Effector memory CD8-positive, alpha-beta T cell (primary cell): ENCODE data around the gene DIPK1B.

ENCODE experiments used
- ATAC-seq: fragments of 150-1000 bp; cut with Tn5 transposase; replicated peaks from 2 replicates; pipeline ENCODE4 v1.10.0; 2021; ENCODE audit warnings: mild to moderate bottlenecking, moderate library complexity
- DNase-seq, 3 experiments: peaks; one replicate each; pipeline ENCODE4 v3.0.0; 2021
- H3K27ac Mint-ChIP-seq, 2 donors: one replicate each; pipeline ENCODE4 v1.8.0; 2022; ENCODE audit warnings: mild to moderate bottlenecking in 2 of 2, mixed read lengths in 2 of 2, moderate library complexity in 2 of 2
- H3K27me3 Mint-ChIP-seq, 2 donors: one replicate each; pipeline ENCODE4 v1.8.0; 2022; ENCODE audit warnings: mixed read lengths in 2 of 2
- H3K36me3 Mint-ChIP-seq: one replicate; pipeline ENCODE4 v1.8.0; 2022; ENCODE audit warnings: mild to moderate bottlenecking, moderate library complexity, mixed read lengths; ENCODE audit not compliant: insufficient read depth
- H3K4me1 Mint-ChIP-seq, 2 donors: one replicate each; pipeline ENCODE4 v1.8.0; 2022; ENCODE audit warnings: low read depth in 2 of 2, mixed read lengths in 2 of 2
- H3K4me3 Mint-ChIP-seq, 2 donors: one replicate each; pipeline ENCODE4 v1.8.0; 2022; ENCODE audit warnings: mild to moderate bottlenecking in 2 of 2, mixed read lengths in 2 of 2, moderate library complexity in 2 of 2
- H3K9me3 Mint-ChIP-seq, 2 donors: one replicate each; pipeline ENCODE4 v1.8.0; 2022; ENCODE audit warnings: mixed read lengths in 2 of 2

DIPK1B gene

DNA sequence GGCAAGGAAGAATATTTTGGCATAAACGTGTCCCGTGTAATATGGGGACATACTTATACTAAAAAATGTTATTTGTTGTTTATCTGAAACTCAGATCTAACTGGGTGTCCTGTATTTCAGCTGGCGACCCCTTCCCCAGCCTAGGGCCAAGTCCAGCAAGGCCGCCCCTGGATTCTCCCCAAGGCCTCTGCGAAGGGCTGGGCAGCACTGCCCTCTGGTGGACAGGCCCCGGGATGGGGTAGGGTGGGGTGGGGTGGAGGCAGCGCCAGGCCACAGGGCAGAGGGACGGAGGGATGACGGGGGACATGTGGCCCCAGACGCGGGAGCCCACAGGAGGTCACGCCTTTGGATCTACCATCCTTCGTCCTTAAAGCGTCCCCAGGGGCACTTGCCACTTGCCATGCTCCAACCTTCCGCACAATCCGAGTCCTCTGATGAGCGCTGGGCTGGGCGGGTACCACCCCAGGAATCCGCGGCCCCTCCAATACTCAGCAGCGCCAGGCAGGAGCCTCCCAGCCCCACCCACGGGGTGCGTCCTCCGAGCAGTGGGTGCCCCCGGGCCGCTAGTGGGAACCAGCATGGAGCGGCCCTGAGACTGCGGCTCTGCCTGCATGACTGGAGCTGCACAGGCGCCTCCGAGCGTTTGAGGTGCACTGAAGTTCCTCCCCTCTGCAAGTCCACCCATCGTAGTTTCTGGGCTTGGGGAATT lies 18.1 kb upstream of the DIPK1B start:
- Mint-ChIP-seq H3K4me3 (no peak overlapping the region), H3K9me3 (no peaks in the 10 kb centered on the region), H3K36me3 (no peaks in the 10 kb centered on the region), H3K27me3 (peaks cover 8 to 9% of the 10 kb centered on the region in 2 donors), H3K27ac (no peak overlapping the region), H3K4me1 (peaks cover 0 to 22% of the 10 kb centered on the region in 2 donors)
- ATAC-seq (no peak), DNase-seq (peak in 1 of 3 experiments; percentile 19)

DNA sequence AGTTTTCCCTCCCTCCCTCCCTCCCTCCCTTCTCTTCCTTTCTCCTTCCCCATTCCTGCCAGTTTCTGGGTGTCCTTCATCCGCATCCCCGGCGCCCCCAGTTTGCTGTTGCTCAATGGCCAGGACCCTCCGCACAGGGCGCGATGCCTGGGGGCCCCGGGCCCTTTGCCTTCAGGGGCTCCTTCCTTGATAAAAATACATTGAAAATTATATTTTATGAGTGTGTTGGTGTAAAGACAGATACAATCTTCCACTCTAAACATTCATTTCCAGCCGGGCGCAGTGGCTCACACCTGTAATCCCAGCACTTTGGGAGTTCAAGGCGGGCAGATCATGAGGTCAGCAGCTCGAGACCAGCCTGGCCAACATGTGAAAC lies 17.5 kb upstream of the DIPK1B start:
- Mint-ChIP-seq H3K27ac (no peak overlapping the region), H3K36me3 (no peaks in the 10 kb centered on the region), H3K27me3 (peaks cover 8 to 9% of the 10 kb centered on the region in 2 donors), H3K9me3 (no peaks in the 10 kb centered on the region), H3K4me1 (peaks cover 0 to 22% of the 10 kb centered on the region in 2 donors), H3K4me3 (no peak overlapping the region)
- ATAC-seq (no peak), DNase-seq (no peak)

GRCh38 chr9:136695435-136695895 lies 16.9 kb upstream of the DIPK1B start:
- DNase-seq, result no peak
- H3K4me3 Mint-ChIP-seq, result no peak overlapping the region
- no peaks in the 10 kb centered on the region for H3K36me3 Mint-ChIP-seq
- H3K9me3 Mint-ChIP-seq, result no peaks in the 10 kb centered on the region
- peaks cover 8 to 9% of the 10 kb centered on the region in 2 donors for H3K27me3 Mint-ChIP-seq
- H3K4me1 Mint-ChIP-seq, result peaks cover 0 to 26% of the 10 kb centered on the region in 2 donors
- ATAC-seq, result no peak
- no peak overlapping the region for H3K27ac Mint-ChIP-seq

DNA sequence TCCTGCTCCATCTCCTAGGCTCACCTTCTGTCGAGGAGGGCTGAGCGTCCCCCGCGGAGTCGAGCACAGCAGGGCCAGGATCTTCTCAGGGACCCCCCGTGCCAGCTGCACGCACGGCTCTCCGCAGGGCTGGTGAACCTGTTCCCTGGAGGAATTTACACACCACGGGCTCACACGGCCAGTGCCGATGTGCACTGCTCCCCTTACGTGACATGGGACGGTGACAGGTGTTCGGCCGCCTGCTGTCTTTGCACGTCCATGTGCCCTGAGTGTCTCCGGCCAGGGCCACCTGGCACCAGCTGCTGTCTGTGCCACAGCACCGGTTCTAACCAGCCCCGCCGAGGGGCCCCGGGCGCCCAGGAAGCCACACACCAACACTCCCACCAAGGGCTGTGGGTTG lies 16.4 kb upstream of the DIPK1B start:
- H3K4me1 Mint-ChIP-seq, result peaks cover 1 to 28% of the 10 kb centered on the region in 2 donors
- DNase-seq, result peak in 2 of 3 experiments; percentile 18 to 20
- no peak overlapping the region for H3K27ac Mint-ChIP-seq
- H3K9me3 Mint-ChIP-seq, result no peaks in the 10 kb centered on the region
- H3K36me3 Mint-ChIP-seq, result peaks cover 3% of the 10 kb centered on the region
- peaks cover 8 to 9% of the 10 kb centered on the region in 2 donors for H3K27me3 Mint-ChIP-seq
- peak; percentile 23 for ATAC-seq
- peak overlapping the region in 1 of 2 donors; percentile 63 for H3K4me3 Mint-ChIP-seq

GRCh38 chr9:136696502-136696901 lies 15.9 kb upstream of the DIPK1B start:
- H3K4me3 Mint-ChIP-seq, result peak overlapping the region in 1 of 2 donors; percentile 63
- no peaks in the 10 kb centered on the region for H3K9me3 Mint-ChIP-seq
- H3K4me1 Mint-ChIP-seq, result peaks cover 7 to 34% of the 10 kb centered on the region in 2 donors
- H3K27me3 Mint-ChIP-seq, result peaks cover 9 to 10% of the 10 kb centered on the region in 2 donors
- no peak overlapping the region for H3K27ac Mint-ChIP-seq
- ATAC-seq (no peak), DNase-seq (no peak)
- H3K36me3 Mint-ChIP-seq, result peaks cover 8% of the 10 kb centered on the region

DNA sequence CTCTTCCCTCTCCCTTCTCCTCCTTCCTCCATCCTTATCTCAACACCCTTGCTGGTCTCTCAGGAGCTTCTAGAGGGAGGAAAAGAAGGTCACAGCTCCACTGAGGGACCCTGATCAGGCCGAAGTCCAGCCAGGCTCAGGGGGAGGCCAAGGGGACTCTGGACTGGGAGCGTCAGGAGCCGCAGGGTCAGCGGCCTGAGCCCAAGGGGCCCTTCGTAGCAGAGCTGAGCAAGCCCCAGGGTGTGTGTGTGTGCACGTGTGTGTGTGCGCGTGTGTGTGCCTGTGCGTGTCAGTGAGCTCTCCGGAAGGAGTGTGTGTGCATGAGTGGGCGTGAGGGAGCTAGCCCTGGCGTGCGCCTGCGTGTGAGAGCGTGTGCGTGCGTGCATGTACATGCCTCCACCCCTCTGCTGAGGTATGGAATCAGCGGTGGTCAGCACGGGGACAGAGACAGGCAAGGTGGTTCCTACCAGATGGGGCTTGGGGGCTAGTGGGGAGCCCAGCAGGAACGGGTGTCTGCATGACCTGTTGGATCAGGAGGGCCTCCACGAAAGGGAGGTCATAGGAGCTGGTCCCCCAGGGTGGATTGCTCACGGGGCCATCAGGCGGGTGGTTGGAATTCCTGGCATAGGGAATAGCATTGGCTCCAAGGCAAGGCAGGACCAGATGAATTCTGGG lies 15.1 kb upstream of the DIPK1B start:
- ATAC-seq (no peak), DNase-seq (no peak)
- Mint-ChIP-seq H3K4me3 (peak overlapping the region in 1 of 2 donors; percentile 14), H3K9me3 (no peaks in the 10 kb centered on the region), H3K27ac (peak overlapping the region in 1 of 2 donors; percentile 35), H3K36me3 (peaks cover 11% of the 10 kb centered on the region), H3K27me3 (peaks cover 9 to 15% of the 10 kb centered on the region in 2 donors), H3K4me1 (peaks cover 10 to 38% of the 10 kb centered on the region in 2 donors)

- Mint-ChIP-seq H3K27me3 (peaks cover 5 to 15% of the 10 kb centered on the region in 2 donors), H3K4me3 (peak overlapping the region in 1 of 2 donors; percentile 10), H3K9me3 (no peaks in the 10 kb centered on the region), H3K27ac (peak overlapping the region in 1 of 2 donors; percentile 35), H3K4me1 (peaks cover 10 to 38% of the 10 kb centered on the region in 2 donors), H3K36me3 (peaks cover 11% of the 10 kb centered on the region)
- no peak for ATAC-seq
- DNase-seq, result no peak
These were observed 14.4 kb upstream of the DIPK1B start for GRCh38 chr9:136697821-136698526.

- H3K9me3 Mint-ChIP-seq, result no peaks in the 10 kb centered on the region
These were observed 13.6 kb upstream of the DIPK1B start for GRCh38 chr9:136698635-136699246.

DNA sequence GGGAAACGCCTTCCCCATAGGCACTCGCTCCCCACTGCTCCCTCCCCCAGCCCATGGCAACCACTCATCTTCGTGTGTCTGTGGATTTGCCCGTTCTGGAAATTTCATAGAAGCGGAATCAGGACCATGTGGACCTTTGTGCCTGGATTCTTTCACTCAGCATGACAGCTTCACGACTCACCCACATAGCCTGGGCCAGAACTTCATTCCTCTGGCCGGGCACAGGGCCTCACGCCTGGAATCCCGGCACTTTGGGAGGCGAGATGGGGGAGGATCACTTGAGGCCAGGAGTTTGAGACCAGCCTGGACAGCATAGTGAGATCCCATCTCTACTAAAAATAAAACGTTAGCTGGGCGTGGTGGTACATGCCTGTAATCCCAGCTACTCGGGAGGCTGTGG lies 12.1 kb upstream of the DIPK1B start:
- Mint-ChIP-seq H3K27me3 (peaks cover 0 to 15% of the 10 kb centered on the region in 2 donors), H3K36me3 (peaks cover 16% of the 10 kb centered on the region), H3K4me1 (peaks cover 10 to 32% of the 10 kb centered on the region in 2 donors), H3K9me3 (no peaks in the 10 kb centered on the region), H3K4me3 (peak overlapping the region in 1 of 2 donors; percentile 74), H3K27ac (peak overlapping the region; percentile 83 to 92)
- ATAC-seq (no peak), DNase-seq (no peak)

More at GRCh38 chr9:136698635-136699246, 13.6 kb upstream of the DIPK1B start:
- peaks cover 10 to 35% of the 10 kb centered on the region in 2 donors for H3K4me1 Mint-ChIP-seq
- peaks cover 11% of the 10 kb centered on the region for H3K36me3 Mint-ChIP-seq
- ATAC-seq, result no peak
- H3K4me3 Mint-ChIP-seq, result peak overlapping the region in 1 of 2 donors; percentile 10
- no peak for DNase-seq
- peaks cover 0 to 15% of the 10 kb centered on the region in 2 donors for H3K27me3 Mint-ChIP-seq
- H3K27ac Mint-ChIP-seq, result no peak overlapping the region

GRCh38 chr9:136700959-136701667 lies 11.3 kb upstream of the DIPK1B start:
- ATAC-seq, result peak; percentile 83
- peak overlapping the region; percentile 74 for H3K4me3 Mint-ChIP-seq
- peak; percentile 62 to 68 (median 68) for DNase-seq
- peaks cover 10 to 30% of the 10 kb centered on the region in 2 donors for H3K4me1 Mint-ChIP-seq
- no peaks in the 10 kb centered on the region for H3K9me3 Mint-ChIP-seq
- H3K36me3 Mint-ChIP-seq, result peaks cover 16% of the 10 kb centered on the region
- H3K27ac Mint-ChIP-seq, result peak overlapping the region; percentile 83 to 92
- H3K27me3 Mint-ChIP-seq, result peaks cover 0 to 23% of the 10 kb centered on the region in 2 donors

DNA sequence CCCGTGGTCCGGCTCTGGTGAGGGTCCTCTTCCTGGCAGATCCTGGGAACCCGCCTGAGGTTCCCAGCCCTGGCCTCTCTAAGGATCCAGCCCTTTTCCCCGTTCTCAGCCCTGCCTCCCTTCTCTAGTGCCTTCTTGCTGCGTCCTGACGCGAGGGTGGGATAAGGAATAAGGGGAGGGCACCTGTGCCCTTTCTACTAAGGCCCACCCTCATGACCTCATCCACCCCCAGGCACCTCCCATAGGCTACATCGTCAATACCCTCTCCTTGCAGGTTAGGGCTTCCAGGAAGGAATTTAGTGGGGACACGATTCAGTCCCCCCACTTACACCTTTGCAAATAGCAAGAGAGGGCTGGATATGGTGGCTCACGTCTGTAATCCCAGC lies 10.7 kb upstream of the DIPK1B start:
- peaks cover 10 to 27% of the 10 kb centered on the region in 2 donors for H3K4me1 Mint-ChIP-seq
- peaks cover 16% of the 10 kb centered on the region for H3K36me3 Mint-ChIP-seq
- DNase-seq (no peak), ATAC-seq (no peak)
- peak overlapping the region; percentile 83 to 92 for H3K27ac Mint-ChIP-seq
- H3K9me3 Mint-ChIP-seq, result no peaks in the 10 kb centered on the region
- peaks cover 0 to 23% of the 10 kb centered on the region in 2 donors for H3K27me3 Mint-ChIP-seq
- H3K4me3 Mint-ChIP-seq, result peak overlapping the region; percentile 74

- no peak for ATAC-seq
- Mint-ChIP-seq H3K27me3 (peaks cover 0 to 28% of the 10 kb centered on the region in 2 donors), H3K4me1 (peaks cover 10 to 21% of the 10 kb centered on the region in 2 donors), H3K36me3 (peaks cover 16% of the 10 kb centered on the region), H3K4me3 (no peak overlapping the region), H3K9me3 (no peaks in the 10 kb centered on the region), H3K27ac (peak overlapping the region in 1 of 2 donors; percentile 92)
- DNase-seq, result no peak
These were observed 9.0 kb upstream of the DIPK1B start for GRCh38 chr9:136703276-136703860.
